Lower leg skin (tissue), 3 donors: Measurements from ENCODE around the gene ORC6.

Experiments
- CTCF ChIP-seq, 3 donors: fragments of 450-650 bp; IDR thresholded peaks; one replicate each; pipeline ENCODE4 v1.5.1; 2016; ENCODE audit warnings: antibody characterized with exemption in 3 of 3, mild to moderate bottlenecking in 3 of 3, moderate library complexity in 2 of 3
- POLR2A ChIP-seq, 2 donors: fragments of 450-650 bp; IDR thresholded peaks; one replicate each; pipeline ENCODE4 v1.6.1; 2016 to 2017; ENCODE audit warnings: antibody characterized with exemption in 2 of 2, mild to moderate bottlenecking in 1 of 2, moderate library complexity in 1 of 2

DNA sequence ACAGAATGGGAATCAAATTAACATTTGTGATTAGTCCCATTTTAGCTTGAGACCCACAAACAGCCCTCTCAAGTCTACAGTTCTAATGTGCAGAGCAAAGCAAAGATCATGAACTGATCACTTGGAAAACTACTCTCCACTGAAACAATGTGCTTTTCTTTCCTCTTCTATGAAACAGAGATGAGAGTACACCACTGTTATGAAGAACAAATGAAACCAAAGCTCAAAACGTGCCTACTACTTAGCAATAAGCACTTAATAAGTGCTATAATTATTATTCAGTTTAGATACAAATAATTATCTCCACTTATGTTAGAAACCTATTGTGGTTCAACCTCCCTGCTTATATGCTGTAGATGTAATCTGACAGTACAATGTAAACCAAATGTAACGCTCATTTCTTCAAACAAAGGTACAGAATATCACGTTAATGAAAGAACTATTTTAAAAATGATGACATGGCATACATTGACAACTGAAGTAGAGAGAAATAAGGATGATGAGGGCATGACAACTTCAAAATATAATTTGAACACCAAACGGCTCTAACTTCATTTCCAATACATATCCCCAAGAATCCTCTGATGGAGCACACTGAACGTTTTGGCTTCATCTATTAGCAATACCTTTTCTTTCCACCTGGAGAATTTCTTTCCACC, 2.5 kb upstream of the ORC6 start:
- TF ChIP-seq CTCF (IDR thresholded peaks at IDR 0.05) (no peak), POLR2A (IDR thresholded peaks at IDR 0.05) (no peak)
